GM23338 (cell line): ENCODE measurements around the gene CNGA4.
"Not testable (repeated sequence)": the region's sequence is repeated elsewhere in the genome, so short reads cannot be mapped to it uniquely, and the experiment has no call there.

ENCODE experiments used
- CTCF ChIP-seq, 2 experiments: fragments of 200-600 bp in 1 of 2; sonication (generic) in 1 of 2; conservative IDR thresholded peaks; 2 replicates each; pipeline versions ENCODE4 v1.5.1 to v1.6.1; 2016 to 2017; ENCODE audit warnings: antibody characterized with exemption in 2 of 2, low read depth in 2 of 2, mild to moderate bottlenecking in 2 of 2, moderate library complexity in 1 of 2
- EZH2 ChIP-seq: fragments of 200-600 bp; sonication (generic); IDR thresholded peaks from one replicate; pipeline ENCODE4 v1.8.0; 2017; ENCODE audit warnings: antibody characterized with exemption, mild to moderate bottlenecking, low read depth; ENCODE audit not compliant: unreplicated experiment
- NANOG ChIP-seq: IDR thresholded peaks from 2 replicates; pipeline ENCODE4 v1.6.1; 2016; ENCODE audit warnings: antibody characterized with exemption, borderline replicate concordance
- POLR2AphosphoS5 ChIP-seq: IDR thresholded peaks from 2 replicates; pipeline ENCODE4 v1.6.1; 2016; ENCODE audit warnings: antibody characterized with exemption, low read depth
- REST ChIP-seq: IDR thresholded peaks from one replicate; pipeline ENCODE4 v1.6.1; 2018; ENCODE audit warnings: antibody characterized with exemption; ENCODE audit not compliant: unreplicated experiment
- ZNF331 ChIP-seq: fragments of 250-450 bp; sonication (Bioruptor Pico); IDR thresholded peaks from 2 replicates; pipeline ENCODE4 v1.5.0; 2020; ENCODE audit warnings: low read depth, mild to moderate bottlenecking, moderate library complexity

- TF ChIP-seq CTCF (conservative IDR thresholded peaks at IDR 0.05; ENCODE audit: low read depth in 2 of 2); REST; NANOG; POLR2AphosphoS5; EZH2; ZNF331: not testable (repeated sequence)
These were observed 10.0 kb downstream of the CNGA4 start for GRCh38 chr11:6248897-6249296.
